T-helper 22 cell (primary cell): ENCODE results near the gene SPTLC1.

Experiments
- DNase-seq: peaks from one replicate; pipeline ENCODE4 v3.0.0-alpha.2; 2020; ENCODE audit warnings: low read depth

The SPTLC1 gene

GRCh38 chr9:92077888-92078287 is 37.3 kb downstream of the SPTLC1 start:
- DNase-seq, result no peak

GRCh38 chr9:92071634-92072033 is 43.6 kb downstream of the SPTLC1 start:
- DNase-seq, result no peak

GRCh38 chr9:92066168-92066567 is 49.0 kb downstream of the SPTLC1 start:
- DNase-seq, result no peak

- DNase-seq, result no peak
Observed at GRCh38 chr9:92064711-92065110, 50.5 kb downstream of the SPTLC1 start.

- no peak for DNase-seq
Observed at GRCh38 chr9:92061184-92061583, 54.0 kb downstream of the SPTLC1 start.

GRCh38 chr9:92059661-92060060 is 55.6 kb downstream of the SPTLC1 start:
- no peak for DNase-seq

- DNase-seq, result no peak
Observed at GRCh38 chr9:92058723-92059444, 56.3 kb downstream of the SPTLC1 start.

- no peak for DNase-seq
Observed at GRCh38 chr9:92058026-92058425, 57.2 kb downstream of the SPTLC1 start.

- DNase-seq, result no peak
Observed at GRCh38 chr9:92057226-92057625, 58.0 kb downstream of the SPTLC1 start.

- DNase-seq, result no peak
Observed at GRCh38 chr9:92055624-92056023, 59.6 kb downstream of the SPTLC1 start.

GRCh38 chr9:92048924-92049625 is 66.1 kb downstream of the SPTLC1 start:
- DNase-seq, result no peak

GRCh38 chr9:92047500-92047899 is 67.7 kb downstream of the SPTLC1 start:
- DNase-seq, result no peak

- no peak for DNase-seq
Observed at GRCh38 chr9:92046676-92047075, 68.5 kb downstream of the SPTLC1 start.

- DNase-seq, result no peak
Observed at GRCh38 chr9:92044936-92045335, 70.3 kb downstream of the SPTLC1 start.

- DNase-seq, result no peak
Observed at GRCh38 chr9:92043002-92043401, 72.2 kb downstream of the SPTLC1 start.

- DNase-seq, result no peak
Observed at GRCh38 chr9:92042260-92042659, 73.0 kb downstream of the SPTLC1 start.

- DNase-seq, result no peak
Observed at GRCh38 chr9:92036756-92037155, 78.5 kb downstream of the SPTLC1 start.

GRCh38 chr9:92036411-92036746 is 78.8 kb downstream of the SPTLC1 start:
- no peak for DNase-seq

GRCh38 chr9:92035687-92036410 is 79.4 kb downstream of the SPTLC1 start:
- DNase-seq, result no peak

- no peak for DNase-seq
Observed at GRCh38 chr9:92035146-92035545, 80.1 kb downstream of the SPTLC1 start.

GRCh38 chr9:92033991-92034390 is 81.2 kb downstream of the SPTLC1 start:
- no peak for DNase-seq

- no peak for DNase-seq
Observed at GRCh38 chr9:92033307-92033706, 81.9 kb downstream of the SPTLC1 start.

GRCh38 chr9:92032891-92033290 is 82.3 kb downstream of the SPTLC1 start:
- no peak for DNase-seq
